ENCODE measurements around the gene DGCR8. TPM values are rescaled to one million over a fixed set of nuclear protein-coding genes. Genes with fewer than 3 reads are reported as not detected.

Gene DGCR8
- polyA plus RNA-seq, 4 donors = 17.0 to 31.0 (median 17.7) TPM

- Histone ChIP-seq H3K36me3 (ENCODE audit: control insufficient read depth in 3 of 3, insufficient read depth in 2 of 3, low read depth in 1 of 3, low read length in 3 of 3) (peaks cover 0 to 82% (median 2%) of the 10 kb centered on the region in 3 donors), H3K9me3 (ENCODE audit: control insufficient read depth in 2 of 2, insufficient read depth in 1 of 2, low read depth in 1 of 2, low read length in 1 of 2) (no peaks in the 10 kb centered on the region), H3K4me1 (ENCODE audit: control insufficient read depth in 3 of 3, insufficient read depth in 2 of 3, low read depth in 1 of 3, low read length in 2 of 3) (peaks cover 0 to 4% (median 0%) of the 10 kb centered on the region in 3 donors), H3K27ac (ENCODE audit: low read depth in 1 of 3, low read length in 2 of 3) (no peak overlapping the region), H3K4me3 (ENCODE audit: low read depth in 1 of 3, low read length in 3 of 3) (no peak overlapping the region), H3K27me3 (ENCODE audit: control insufficient read depth in 3 of 3, insufficient read depth in 3 of 3, low read length in 3 of 3) (no peaks in the 10 kb centered on the region)
- FAIRE-seq (no peak), DNase-seq (no peak)
- 84 to 85% (median 85%) methylated on average over 25 to 26 of the region's 26 CpGs for WGBS, 3 donors
These were observed 32.8 kb downstream of the DGCR8 start for GRCh38 chr22:20112623-20113511.

GRCh38 chr22:20113551-20114310 is 33.7 kb downstream of the DGCR8 start:
- WGBS, 3 donors = 89 to 91% (median 89%) methylated on average over 18 to 19 of the region's 19 CpGs
- FAIRE-seq = no peak
- H3K4me3 ChIP-seq (ENCODE audit: low read depth in 1 of 3, low read length in 3 of 3) = no peak overlapping the region

GRCh38 chr22:20114506-20115475 is 34.8 kb downstream of the DGCR8 start:
- Histone ChIP-seq H3K4me1 (ENCODE audit: control insufficient read depth in 3 of 3, insufficient read depth in 2 of 3, low read depth in 1 of 3, low read length in 2 of 3) (peaks cover 3 to 9% (median 6%) of the 10 kb centered on the region in 3 donors), H3K4me3 (ENCODE audit: low read depth in 1 of 3, low read length in 3 of 3) (no peak overlapping the region), H3K27ac (ENCODE audit: low read depth in 1 of 3, low read length in 2 of 3) (no peak overlapping the region), H3K9me3 (ENCODE audit: control insufficient read depth in 2 of 2, insufficient read depth in 1 of 2, low read depth in 1 of 2, low read length in 1 of 2) (no peaks in the 10 kb centered on the region), H3K36me3 (ENCODE audit: control insufficient read depth in 3 of 3, insufficient read depth in 2 of 3, low read depth in 1 of 3, low read length in 3 of 3) (peaks cover 0 to 74% (median 0%) of the 10 kb centered on the region in 3 donors), H3K27me3 (ENCODE audit: control insufficient read depth in 3 of 3, insufficient read depth in 3 of 3, low read length in 3 of 3) (no peaks in the 10 kb centered on the region)
- no peak for FAIRE-seq
- DNase-seq = no peak
- 90 to 91% (median 90%) methylated on average over 36 of the region's 36 CpGs for WGBS, 3 donors

More at GRCh38 chr22:20113551-20114310, 33.7 kb downstream of the DGCR8 start:
- Histone ChIP-seq H3K27me3 (ENCODE audit: control insufficient read depth in 3 of 3, insufficient read depth in 3 of 3, low read length in 3 of 3) (no peaks in the 10 kb centered on the region), H3K27ac (ENCODE audit: low read depth in 1 of 3, low read length in 2 of 3) (no peak overlapping the region), H3K4me1 (ENCODE audit: control insufficient read depth in 3 of 3, insufficient read depth in 2 of 3, low read depth in 1 of 3, low read length in 2 of 3) (peaks cover 2 to 8% (median 3%) of the 10 kb centered on the region in 3 donors), H3K36me3 (ENCODE audit: control insufficient read depth in 3 of 3, insufficient read depth in 2 of 3, low read depth in 1 of 3, low read length in 3 of 3) (peaks cover 0 to 76% (median 0%) of the 10 kb centered on the region in 3 donors), H3K9me3 (ENCODE audit: control insufficient read depth in 2 of 2, insufficient read depth in 1 of 2, low read depth in 1 of 2, low read length in 1 of 2) (no peaks in the 10 kb centered on the region)
- DNase-seq = no peak

- DNase-seq (no peak), FAIRE-seq (no peak)
- no peaks in the 10 kb centered on the region for H3K9me3 ChIP-seq (ENCODE audit: control insufficient read depth in 2 of 2, insufficient read depth in 1 of 2, low read depth in 1 of 2, low read length in 1 of 2)
- H3K36me3 ChIP-seq (ENCODE audit: control insufficient read depth in 3 of 3, insufficient read depth in 2 of 3, low read depth in 1 of 3, low read length in 3 of 3) = peaks cover 0 to 74% (median 0%) of the 10 kb centered on the region in 3 donors
- peak within 1 kb of the TSS; percentile 59 to 89 (median 69) for H3K27ac ChIP-seq (ENCODE audit: low read depth in 1 of 3, low read length in 2 of 3)
- peaks cover 3 to 14% (median 6%) of the 10 kb centered on the region in 3 donors for H3K4me1 ChIP-seq (ENCODE audit: control insufficient read depth in 3 of 3, insufficient read depth in 2 of 3, low read depth in 1 of 3, low read length in 2 of 3)
- H3K27me3 ChIP-seq (ENCODE audit: control insufficient read depth in 3 of 3, insufficient read depth in 3 of 3, low read length in 3 of 3) = no peaks in the 10 kb centered on the region
- peak within 1 kb of the TSS; percentile 61 to 94 (median 90) for H3K4me3 ChIP-seq (ENCODE audit: low read depth in 1 of 3, low read length in 3 of 3)
- 54 to 69% (median 65%) methylated on average over 30 of the region's 30 CpGs for WGBS, 3 donors
These were observed 35.8 kb downstream of the DGCR8 start, which contains the start of gene RANBP1 for GRCh38 chr22:20115691-20116375. Gene RANBP1, plus strand, starts transcription at chr22:20116104. Its CDS starts 81 bp downstream, at chr22:20116185.

- WGBS, 3 donors = 4 to 8% (median 5%) methylated on average over 24 to 27 of the region's 27 CpGs
- Histone ChIP-seq H3K9me3 (ENCODE audit: control insufficient read depth in 2 of 2, insufficient read depth in 1 of 2, low read depth in 1 of 2, low read length in 1 of 2) (no peaks in the 10 kb centered on the region), H3K27ac (ENCODE audit: low read depth in 1 of 3, low read length in 2 of 3) (peak overlapping the region; percentile 59 to 89 (median 69)), H3K4me1 (ENCODE audit: control insufficient read depth in 3 of 3, insufficient read depth in 2 of 3, low read depth in 1 of 3, low read length in 2 of 3) (peaks cover 3 to 14% (median 6%) of the 10 kb centered on the region in 3 donors), H3K36me3 (ENCODE audit: control insufficient read depth in 3 of 3, insufficient read depth in 2 of 3, low read depth in 1 of 3, low read length in 3 of 3) (peaks cover 0 to 73% (median under 1%) of the 10 kb centered on the region in 3 donors), H3K4me3 (ENCODE audit: low read depth in 1 of 3, low read length in 3 of 3) (peak overlapping the region; percentile 61 to 94 (median 90)), H3K27me3 (ENCODE audit: control insufficient read depth in 3 of 3, insufficient read depth in 3 of 3, low read length in 3 of 3) (no peaks in the 10 kb centered on the region)
- DNase-seq = no peak
- FAIRE-seq = no peak
These were observed 36.4 kb downstream of the DGCR8 start for GRCh38 chr22:20116376-20116950.

- Histone ChIP-seq H3K4me1 (ENCODE audit: control insufficient read depth in 3 of 3, insufficient read depth in 2 of 3, low read depth in 1 of 3, low read length in 2 of 3) (peaks cover 3 to 14% (median 6%) of the 10 kb centered on the region in 3 donors), H3K27me3 (ENCODE audit: control insufficient read depth in 3 of 3, insufficient read depth in 3 of 3, low read length in 3 of 3) (no peaks in the 10 kb centered on the region), H3K4me3 (ENCODE audit: low read depth in 1 of 3, low read length in 3 of 3) (peak within 1 kb of the TSS; percentile 81 to 94 (median 90)), H3K27ac (ENCODE audit: low read depth in 1 of 3, low read length in 2 of 3) (peak within 1 kb of the TSS; percentile 59 to 89 (median 69)), H3K36me3 (ENCODE audit: control insufficient read depth in 3 of 3, insufficient read depth in 2 of 3, low read depth in 1 of 3, low read length in 3 of 3) (peaks cover under 1 to 73% (median 2%) of the 10 kb centered on the region in 3 donors), H3K9me3 (ENCODE audit: control insufficient read depth in 2 of 2, insufficient read depth in 1 of 2, low read depth in 1 of 2, low read length in 1 of 2) (no peaks in the 10 kb centered on the region)
- FAIRE-seq = no peak
- peak; percentile 97 to 100 for DNase-seq
- WGBS, 3 donors = 0 to 1% (median 0%) methylated on average over 60 to 88 of the region's 88 CpGs
These were observed 37.1 kb downstream of the DGCR8 start, which contains the start of gene TRMT2A for GRCh38 chr22:20116951-20117632. Gene TRMT2A, minus strand, starts transcription at chr22:20117226. Its CDS starts 320 bp downstream, at chr22:20116906.
